Measurements from ENCODE around the gene DENND5B.
"Not testable (repeated sequence)": the region's sequence is repeated elsewhere in the genome, so short reads cannot be mapped to it uniquely, and the experiment has no call there.

The DENND5B gene

DNA sequence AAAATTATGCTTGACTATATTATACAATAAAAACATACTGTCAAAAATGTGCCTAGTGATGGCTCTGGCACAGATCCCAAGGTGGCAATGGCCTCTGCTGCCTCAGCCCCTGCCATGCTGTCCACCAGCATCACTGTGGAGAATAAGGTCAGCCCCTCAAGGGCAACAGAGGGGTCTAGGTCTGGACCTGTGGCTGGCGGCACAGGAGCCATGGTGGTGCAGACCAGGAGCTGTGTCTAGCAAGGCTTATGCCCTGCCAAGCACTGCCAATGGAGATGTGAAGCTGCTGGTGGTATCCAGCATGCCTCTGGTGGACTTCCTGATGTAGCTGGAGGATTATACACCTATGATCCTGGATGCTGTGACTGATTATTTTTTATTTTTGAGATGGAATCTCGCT is 125.9 kb downstream of the DENND5B start:
- DNase-seq = no peak

DNA sequence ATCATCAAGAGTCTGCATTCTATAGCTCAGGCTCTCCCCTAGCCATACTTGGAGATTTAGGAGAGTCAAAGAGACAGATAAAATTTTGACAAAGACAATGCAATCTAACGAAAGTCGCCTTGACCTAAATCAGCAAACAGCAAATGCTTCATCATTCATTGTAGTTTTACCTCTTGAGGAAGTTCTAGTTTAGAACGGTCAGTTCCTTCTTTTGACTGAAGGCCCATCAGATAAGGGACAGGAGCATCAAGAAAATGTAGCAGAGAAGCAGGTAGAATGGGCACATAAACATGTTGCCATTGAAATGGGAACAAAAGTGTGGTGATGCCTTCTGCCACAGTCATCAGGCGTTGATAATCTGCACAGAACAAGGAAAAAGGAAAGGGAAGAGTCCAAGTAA is 130.9 kb downstream of the DENND5B start:
- no peak for DNase-seq

- DNase-seq = no peak
These were observed 134.4 kb downstream of the DENND5B start for GRCh38 chr12:31456562-31456961.

DNA sequence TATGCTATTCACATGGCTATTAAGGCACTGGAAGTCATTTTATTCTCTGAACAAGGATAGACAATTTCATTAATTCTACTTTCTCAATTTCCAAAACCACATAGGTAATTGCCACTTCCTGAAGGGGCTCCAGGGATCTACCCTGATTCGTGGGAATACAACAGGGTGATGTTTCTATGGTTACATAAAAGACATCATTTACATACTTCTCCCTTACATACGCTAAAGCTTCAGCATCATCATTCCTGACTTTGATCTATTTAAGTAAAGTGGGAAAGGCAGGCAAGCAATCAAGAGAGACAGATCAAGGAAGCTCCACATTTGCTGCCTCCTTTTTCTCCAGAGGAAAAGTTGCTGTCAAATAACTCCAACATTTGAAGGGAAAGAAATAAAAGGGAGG is 146.2 kb downstream of the DENND5B start:
- DNase-seq = no peak

DNA sequence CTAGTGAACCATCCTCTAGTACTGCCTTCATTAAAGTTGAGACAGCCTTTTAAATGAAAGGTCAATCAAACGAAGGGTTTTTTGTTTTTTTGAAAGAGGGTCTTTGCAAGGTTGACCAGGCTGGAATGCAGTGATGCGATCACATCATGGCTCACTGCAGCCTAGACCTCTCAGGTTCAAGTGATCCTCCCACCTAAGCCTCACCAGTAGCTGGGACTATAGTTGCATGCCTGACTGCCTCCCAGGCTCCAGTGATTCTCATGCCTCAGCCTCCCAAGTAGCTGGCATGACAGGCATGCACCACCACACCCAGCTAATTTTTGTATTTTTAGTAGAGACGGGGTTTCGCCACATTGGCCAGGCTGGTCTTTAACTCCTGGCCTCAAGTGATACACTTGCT is 150.3 kb downstream of the DENND5B start:
- DNase-seq = no peak

DNA sequence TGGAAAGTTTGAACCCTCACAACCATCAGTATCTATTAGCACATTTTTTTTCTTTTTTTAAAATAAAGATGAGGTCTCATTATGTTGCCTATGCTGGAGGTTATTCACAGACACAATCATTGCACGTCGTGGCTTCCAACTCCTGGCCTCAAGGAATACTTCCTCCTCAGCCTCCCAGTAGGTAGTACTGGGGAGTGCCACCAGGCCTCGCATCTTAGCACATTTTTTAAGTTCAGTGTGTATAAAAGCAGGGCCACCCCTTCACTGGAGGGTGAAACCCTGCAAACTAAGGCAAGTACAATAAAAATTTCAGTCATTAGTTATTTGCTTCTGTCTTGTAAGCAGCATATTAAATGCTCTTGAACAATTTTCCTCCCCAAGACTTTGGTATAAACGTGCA is 150.8 kb downstream of the DENND5B start:
- no peak for DNase-seq

DNA sequence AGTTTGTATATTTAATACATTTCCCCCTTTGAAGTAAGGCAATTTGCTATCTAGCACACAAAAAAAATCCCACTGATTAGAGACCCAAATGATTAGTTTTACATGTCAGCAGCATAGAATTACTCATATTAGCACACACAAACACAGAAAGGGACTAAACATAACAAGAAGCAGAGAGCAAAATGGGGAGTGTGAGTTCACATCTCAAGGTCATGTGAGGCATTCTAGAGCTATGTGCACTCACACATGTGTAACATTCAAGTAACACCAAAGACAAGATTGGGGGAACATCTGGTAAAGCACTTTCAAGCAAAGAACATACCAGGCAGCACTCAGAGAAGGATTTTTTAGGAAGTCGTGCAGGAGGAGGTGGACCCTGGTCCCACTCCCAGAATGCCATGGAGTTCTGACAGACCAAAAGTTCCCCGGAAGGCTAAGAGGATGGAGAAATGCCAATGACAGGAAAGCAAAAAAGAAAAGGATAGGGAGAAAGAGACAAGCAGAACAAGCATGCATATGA is 159.2 kb downstream of the DENND5B start:
- DNase-seq = peak; percentile 33

- no peak for DNase-seq
These were observed 167.5 kb downstream of the DENND5B start for GRCh38 chr12:31423405-31423804.

- no peak for DNase-seq
These were observed 178.6 kb downstream of the DENND5B start for GRCh38 chr12:31412292-31412801.

- no peak for DNase-seq
These were observed 182.2 kb downstream of the DENND5B start for GRCh38 chr12:31408763-31409162.

- no peak for DNase-seq
These were observed 183.4 kb downstream of the DENND5B start for GRCh38 chr12:31407562-31407961.

GRCh38 chr12:31406345-31406744 is 184.6 kb downstream of the DENND5B start:
- DNase-seq = no peak

GRCh38 chr12:31405021-31405420 is 185.9 kb downstream of the DENND5B start:
- DNase-seq = no peak

GRCh38 chr12:31403099-31403607 is 187.8 kb downstream of the DENND5B start:
- DNase-seq = peak; percentile 91

DNA sequence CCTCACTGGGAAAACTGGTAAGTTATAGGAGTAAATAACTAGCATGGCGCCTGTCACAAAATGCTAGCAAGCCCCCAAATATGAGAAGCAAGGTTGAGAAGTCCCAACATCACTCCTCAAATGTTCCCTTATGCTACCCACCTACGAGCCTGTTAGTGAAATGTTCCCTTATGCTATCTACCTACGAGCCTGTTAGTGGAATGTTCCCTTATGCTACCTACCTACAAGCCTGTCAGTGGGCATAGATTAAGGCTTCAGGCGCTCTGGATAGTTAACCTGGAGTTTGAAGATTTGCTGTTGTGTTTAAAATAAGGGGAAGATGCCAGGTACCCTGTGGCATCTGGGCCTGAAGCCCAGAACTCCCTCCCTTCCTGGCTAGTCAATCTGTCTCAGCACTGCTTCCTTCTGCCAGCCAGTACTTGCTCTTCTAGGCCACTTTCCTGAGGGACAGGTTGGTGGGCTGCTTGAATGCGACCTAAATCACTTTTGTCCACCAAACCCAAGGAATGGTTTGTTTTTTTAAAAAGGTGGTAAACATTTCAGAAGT is 197.9 kb downstream of the DENND5B start:
- DNase-seq = no peak

- DNase-seq = no peak
These were observed 199.9 kb downstream of the DENND5B start for GRCh38 chr12:31390991-31391390.

DNA sequence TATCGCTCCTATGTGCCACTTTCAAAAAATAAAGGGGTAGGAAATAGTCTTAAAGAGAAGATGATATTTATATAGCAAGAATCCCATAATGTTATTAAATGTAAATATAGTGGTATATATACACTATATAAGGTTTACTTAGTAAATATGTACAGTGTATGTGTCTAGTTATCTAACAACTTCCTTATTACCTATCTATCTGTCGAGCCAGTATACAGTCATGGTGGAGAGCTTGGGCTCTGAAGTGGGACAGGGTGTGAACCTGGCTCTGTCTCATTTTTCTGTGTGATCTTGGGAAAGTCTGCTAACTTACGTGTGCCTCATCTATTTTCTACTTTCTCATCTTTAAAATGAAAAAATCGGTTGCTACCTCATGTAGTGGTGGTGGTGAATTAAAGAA is 202.2 kb downstream of the DENND5B start:
- no peak for DNase-seq

DNA sequence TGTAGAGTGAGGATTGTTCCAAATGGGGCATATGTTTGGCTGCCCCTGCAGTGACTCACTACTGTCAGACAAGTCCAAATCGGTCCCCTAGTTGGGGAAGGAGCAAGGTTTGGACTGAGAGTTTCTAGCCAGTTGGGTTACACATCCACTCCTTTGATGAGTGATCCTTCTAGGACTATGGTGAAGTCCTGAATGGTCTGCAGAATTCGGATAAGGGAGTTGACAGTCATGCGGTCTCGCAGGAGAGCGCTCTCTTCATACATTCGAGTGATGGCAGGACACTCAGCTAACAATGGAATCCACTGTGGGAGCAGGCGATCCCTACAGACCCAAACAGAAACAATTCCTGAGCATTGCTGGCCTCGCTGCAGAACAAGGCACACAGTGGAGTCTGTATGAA is 203.5 kb downstream of the DENND5B start:
- no peak for DNase-seq

GRCh38 chr12:31387011-31387410 is 203.9 kb downstream of the DENND5B start:
- no peak for DNase-seq

- DNase-seq = no peak
These were observed 204.6 kb downstream of the DENND5B start for GRCh38 chr12:31386364-31386777.

DNA sequence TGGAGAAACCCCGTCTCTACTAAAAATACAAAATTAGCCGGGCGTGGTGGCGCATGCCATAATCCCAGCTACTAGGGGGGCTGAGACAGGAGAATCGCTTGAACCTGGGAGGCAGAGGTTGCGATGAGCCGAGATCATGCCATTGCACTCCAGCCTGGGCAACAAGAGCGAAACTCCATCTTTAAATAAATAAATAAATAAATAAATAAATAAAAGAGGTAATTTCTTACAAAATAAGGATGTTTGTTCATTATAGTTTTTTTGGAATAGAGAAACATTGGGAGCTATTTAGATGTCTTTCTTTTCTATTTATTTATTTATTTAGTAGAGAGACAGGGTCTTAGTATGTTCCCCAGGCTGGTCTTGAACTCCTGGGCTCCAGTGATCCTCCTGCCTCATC is 213.7 kb downstream of the DENND5B start:
- DNase-seq = not testable (repeated sequence)

DNA sequence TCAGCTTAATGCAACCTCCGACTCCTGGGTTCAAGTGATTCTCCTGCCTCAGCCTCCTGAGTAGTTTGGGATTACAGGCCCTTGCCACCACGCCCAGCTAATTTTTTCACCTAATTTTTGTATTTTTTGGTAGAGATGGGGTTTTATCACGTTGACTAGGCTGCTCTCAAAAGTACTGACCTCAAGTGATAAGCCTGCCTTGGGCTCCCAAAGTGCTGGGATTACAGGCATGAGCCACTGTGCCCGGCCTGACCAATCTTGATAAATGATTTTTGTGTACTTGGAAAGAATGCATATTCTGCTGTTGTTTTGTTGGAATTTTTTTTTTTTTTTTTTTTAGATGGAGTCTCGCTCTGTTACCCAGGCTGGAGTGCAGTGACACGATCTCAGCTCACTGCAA is 215.5 kb downstream of the DENND5B start:
- not testable (repeated sequence) for DNase-seq

- DNase-seq = no peak
These were observed 219.7 kb downstream of the DENND5B start for GRCh38 chr12:31371256-31371620.

DNA sequence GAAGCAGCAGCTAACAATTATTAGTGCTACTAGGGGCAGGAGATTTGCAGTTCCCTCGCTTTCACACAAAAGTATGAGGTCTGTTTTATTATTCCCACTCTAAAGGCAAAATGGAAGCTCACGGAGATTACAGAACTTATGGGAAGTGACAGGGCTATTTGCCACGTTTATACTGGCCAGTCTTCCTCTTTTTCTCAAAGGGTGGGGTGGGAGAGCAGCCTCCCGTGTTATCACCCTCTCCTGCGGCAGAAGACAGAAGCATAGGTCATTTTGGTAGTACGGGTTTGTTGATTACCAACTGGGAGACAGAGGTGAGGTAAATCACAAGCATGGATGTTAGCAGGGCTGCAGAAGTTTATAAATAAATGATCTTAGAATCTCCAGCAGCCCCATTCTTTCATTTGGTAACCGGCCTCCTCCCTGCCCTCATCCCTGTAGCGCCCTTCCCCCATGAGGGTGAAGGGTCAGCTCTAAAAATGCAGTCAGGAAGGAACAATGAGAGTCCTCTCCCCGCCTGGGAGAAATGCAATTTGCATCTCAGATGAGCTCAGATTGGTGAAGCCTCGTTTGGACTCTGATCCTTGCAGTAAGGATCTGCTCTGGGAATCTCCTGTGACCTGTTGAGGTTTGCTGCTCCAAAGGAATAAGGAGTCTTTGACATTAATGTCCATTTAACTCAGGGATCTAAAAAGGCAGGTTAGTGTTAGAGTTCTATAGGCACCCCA is 220.2 kb downstream of the DENND5B start:
- DNase-seq = no peak
